Measurements from ENCODE around the gene GYPC. TPM values are rescaled to one million over a fixed set of nuclear protein-coding genes. Genes with fewer than 3 reads are reported as not detected.

Gene GYPC
- total RNA-seq, 2 experiments from 2014 or later, result 148 to 157 TPM

- Histone ChIP-seq H3K27ac (ENCODE audit: low read depth in 1 of 2, low read length in 2 of 2) (no peak overlapping the region), H3K4me3 (ENCODE audit: low read length) (no peak overlapping the region), H3K36me3 (ENCODE audit: insufficient read depth, low read length) (peaks cover 50% of the 10 kb centered on the region), H3K27me3 (ENCODE audit: control insufficient read depth in 1 of 2, insufficient read depth in 2 of 2, low read length in 2 of 2) (no peaks in the 10 kb centered on the region), H3K9me3 (ENCODE audit: control insufficient read depth in 1 of 2, insufficient read depth in 1 of 2, low read length in 2 of 2) (peaks cover 8 to 16% of the 10 kb centered on the region in 2 experiments), H3K4me1 (ENCODE audit: insufficient read depth, low read length) (peaks cover 45% of the 10 kb centered on the region)
- H3K4me3 Mint-ChIP-seq, result no peak overlapping the region
- DNase-seq (no peak), ATAC-seq (ENCODE audit: poor library complexity) (no peak)
- H3K9me3 Mint-ChIP-seq, result peaks cover 7% of the 10 kb centered on the region
- POLR2A ChIA-PET, result no interaction called here
- intact Hi-C loops (cut with DNase I, micrococcal nuclease), result no loop called here
- CTCF ChIA-PET, result no interaction called here
- peaks cover 95% of the 10 kb centered on the region for H3K36me3 Mint-ChIP-seq (ENCODE audit: low read depth)
- TF ChIP-seq, protein P1, sequence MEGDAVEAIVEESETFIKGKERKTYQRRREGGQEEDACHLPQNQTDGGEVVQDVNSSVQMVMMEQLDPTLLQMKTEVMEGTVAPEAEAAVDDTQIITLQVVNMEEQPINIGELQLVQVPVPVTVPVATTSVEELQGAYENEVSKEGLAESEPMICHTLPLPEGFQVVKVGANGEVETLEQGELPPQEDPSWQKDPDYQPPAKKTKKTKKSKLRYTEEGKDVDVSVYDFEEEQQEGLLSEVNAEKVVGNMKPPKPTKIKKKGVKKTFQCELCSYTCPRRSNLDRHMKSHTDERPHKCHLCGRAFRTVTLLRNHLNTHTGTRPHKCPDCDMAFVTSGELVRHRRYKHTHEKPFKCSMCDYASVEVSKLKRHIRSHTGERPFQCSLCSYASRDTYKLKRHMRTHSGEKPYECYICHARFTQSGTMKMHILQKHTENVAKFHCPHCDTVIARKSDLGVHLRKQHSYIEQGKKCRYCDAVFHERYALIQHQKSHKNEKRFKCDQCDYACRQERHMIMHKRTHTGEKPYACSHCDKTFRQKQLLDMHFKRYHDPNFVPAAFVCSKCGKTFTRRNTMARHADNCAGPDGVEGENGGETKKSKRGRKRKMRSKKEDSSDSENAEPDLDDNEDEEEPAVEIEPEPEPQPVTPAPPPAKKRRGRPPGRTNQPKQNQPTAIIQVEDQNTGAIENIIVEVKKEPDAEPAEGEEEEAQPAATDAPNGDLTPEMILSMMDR (IDR thresholded peaks at IDR 0.05), result no peak
- H3K27me3 Mint-ChIP-seq, result no peaks in the 10 kb centered on the region
- peak overlapping the region; percentile 51 for H3K27ac Mint-ChIP-seq
- H3K4me1 Mint-ChIP-seq (ENCODE audit: low read depth), result peaks cover 64% of the 10 kb centered on the region
Observed at GRCh38 chr2:126671488-126671887, 15.5 kb downstream of the GYPC start.

GRCh38 chr2:126672980-126673605 is 17.1 kb downstream of the GYPC start:
- Histone ChIP-seq H3K4me3 (ENCODE audit: low read length) (no peak overlapping the region), H3K4me1 (ENCODE audit: insufficient read depth, low read length) (peaks cover 42% of the 10 kb centered on the region), H3K36me3 (ENCODE audit: insufficient read depth, low read length) (peaks cover 50% of the 10 kb centered on the region), H3K27me3 (ENCODE audit: control insufficient read depth in 1 of 2, insufficient read depth in 2 of 2, low read length in 2 of 2) (no peaks in the 10 kb centered on the region), H3K27ac (ENCODE audit: low read depth in 1 of 2, low read length in 2 of 2) (no peak overlapping the region), H3K9me3 (ENCODE audit: control insufficient read depth in 1 of 2, insufficient read depth in 1 of 2, low read length in 2 of 2) (peaks cover 8 to 16% of the 10 kb centered on the region in 2 experiments)
- Mint-ChIP-seq H3K4me3 (no peak overlapping the region), H3K36me3 (ENCODE audit: low read depth) (peaks cover 89% of the 10 kb centered on the region), H3K27me3 (no peaks in the 10 kb centered on the region), H3K9me3 (peaks cover 7% of the 10 kb centered on the region), H3K4me1 (ENCODE audit: low read depth) (peaks cover 61% of the 10 kb centered on the region), H3K27ac (peak overlapping the region; percentile 42)
- DNase-seq (no peak), ATAC-seq (ENCODE audit: poor library complexity) (no peak)
- TF ChIP-seq, protein P1 (IDR thresholded peaks at IDR 0.05), result no peak
- ChIA-PET POLR2A (no interaction called here), CTCF (no interaction called here)
- intact Hi-C loops (cut with DNase I, micrococcal nuclease), result no loop called here

- ChIA-PET CTCF (no interaction called here), POLR2A (interaction anchor here (1.2 kb wide), 1 partner anchor 12 kb away, joined by 3 read pairs; no protein-coding TSS in a partner anchor)
- DNase-seq, result no peak
Observed at GRCh38 chr2:126674075-126674744, 18.3 kb downstream of the GYPC start.

More at GRCh38 chr2:126674075-126674744, 18.3 kb downstream of the GYPC start:
- no peak for ATAC-seq (ENCODE audit: poor library complexity)
- H3K9me3 ChIP-seq (ENCODE audit: control insufficient read depth in 1 of 2, insufficient read depth in 1 of 2, low read length in 2 of 2), result peaks cover 8 to 16% of the 10 kb centered on the region in 2 experiments
- no peaks in the 10 kb centered on the region for H3K27me3 ChIP-seq (ENCODE audit: control insufficient read depth in 1 of 2, insufficient read depth in 2 of 2, low read length in 2 of 2)
- no peak overlapping the region for H3K4me3 ChIP-seq (ENCODE audit: low read length)
- H3K27ac ChIP-seq (ENCODE audit: low read depth in 1 of 2, low read length in 2 of 2), result no peak overlapping the region
- Mint-ChIP-seq H3K27ac (peak overlapping the region; percentile 42), H3K27me3 (no peaks in the 10 kb centered on the region), H3K4me3 (no peak overlapping the region), H3K4me1 (ENCODE audit: low read depth) (peaks cover 62% of the 10 kb centered on the region), H3K36me3 (ENCODE audit: low read depth) (peaks cover 91% of the 10 kb centered on the region), H3K9me3 (peaks cover 7% of the 10 kb centered on the region)
- TF ChIP-seq, protein P1 (IDR thresholded peaks at IDR 0.05), result no peak
- H3K4me1 ChIP-seq (ENCODE audit: insufficient read depth, low read length), result peaks cover 40% of the 10 kb centered on the region
- H3K36me3 ChIP-seq (ENCODE audit: insufficient read depth, low read length), result peaks cover 55% of the 10 kb centered on the region
- intact Hi-C loops (cut with DNase I, micrococcal nuclease), result no loop called here

All from CD4-positive, alpha-beta T cell (primary cell).